H9 (cell line): ENCODE measurements around the gene AKT1. TPM values are rescaled to one million over a fixed set of nuclear protein-coding genes. Genes with fewer than 3 reads are reported as not detected.

Source experiments
- DNase-seq: peaks from one replicate; pipeline ENCODE4 v3.0.0-alpha.2; 2017
- H2AFZ ChIP-seq: one replicate; pipeline ENCODE4 v1.6.1; 2013; ENCODE audit warnings: mild to moderate bottlenecking, low read length, control low read depth, moderate library complexity
- H2AK5ac ChIP-seq: 2 replicates; pipeline ENCODE4 v1.6.1; 2013; ENCODE audit warnings: low read length, control low read depth, mixed read lengths; ENCODE audit not compliant: insufficient read length
- H2BK120ac ChIP-seq: one replicate; pipeline ENCODE4 v1.6.1; 2013; ENCODE audit warnings: low read depth, mild to moderate bottlenecking, low read length, control low read depth, inconsistent platforms; ENCODE audit not compliant: poor library complexity, severe bottlenecking
- H2BK12ac ChIP-seq: 2 replicates; pipeline ENCODE4 v1.6.1; 2013; ENCODE audit warnings: low read length, control low read depth, mixed read lengths, low read depth; ENCODE audit not compliant: insufficient read length
- H2BK15ac ChIP-seq: 2 replicates; pipeline ENCODE4 v1.6.1; 2013; ENCODE audit warnings: low read depth, low read length, control low read depth
- H2BK20ac ChIP-seq: one replicate; pipeline ENCODE4 v1.6.1; 2013; ENCODE audit warnings: low read depth, mild to moderate bottlenecking, low read length, control low read depth, inconsistent platforms; ENCODE audit not compliant: poor library complexity, severe bottlenecking
- H2BK5ac ChIP-seq: 2 replicates; pipeline ENCODE4 v1.6.1; 2013; ENCODE audit warnings: low read length, control low read depth, mixed read lengths; ENCODE audit not compliant: insufficient read length
- H3K14ac ChIP-seq: 2 replicates; pipeline ENCODE4 v1.6.1; 2013; ENCODE audit warnings: low read length, control low read depth; ENCODE audit not compliant: insufficient read depth
- H3K18ac ChIP-seq: 2 replicates; pipeline ENCODE4 v1.6.1; 2013; ENCODE audit warnings: low read depth, mild to moderate bottlenecking, mixed read lengths, low read length, control low read depth; ENCODE audit not compliant: insufficient read length
- H3K23ac ChIP-seq: 2 replicates; pipeline ENCODE4 v1.6.1; 2013; ENCODE audit warnings: low read length, control low read depth, mixed read lengths, low read depth; ENCODE audit not compliant: insufficient read length
- H3K23me2 ChIP-seq: 2 replicates; pipeline ENCODE4 v1.6.1; 2013; ENCODE audit warnings: low read depth, mild to moderate bottlenecking, mixed read lengths, low read length, control low read depth; ENCODE audit not compliant: insufficient read length, poor library complexity, severe bottlenecking
- H3K27ac ChIP-seq: 2 replicates; pipeline ENCODE4 v1.5.1; 2013; ENCODE audit warnings: low read length, control low read depth, mixed read lengths, low read depth; ENCODE audit not compliant: insufficient read length
- H3K27me3 ChIP-seq: 2 replicates; pipeline ENCODE4 v1.6.1; 2013; ENCODE audit warnings: low read length, control low read depth, inconsistent platforms; ENCODE audit not compliant: insufficient read depth
- H3K4ac ChIP-seq: 2 replicates; pipeline ENCODE4 v1.6.1; 2013; ENCODE audit warnings: low read depth, mild to moderate bottlenecking, control low read depth, inconsistent platforms, low read length, moderate library complexity
- H3K4me1 ChIP-seq: 2 replicates; pipeline ENCODE4 v1.6.1; 2013; ENCODE audit warnings: low read length, control low read depth, inconsistent platforms; ENCODE audit not compliant: insufficient read depth
- H3K4me2 ChIP-seq: 2 replicates; pipeline ENCODE4 v1.6.1; 2013; ENCODE audit warnings: low read length, control low read depth, mixed read lengths; ENCODE audit not compliant: insufficient read length, insufficient read depth
- H3K56ac ChIP-seq: 2 replicates; pipeline ENCODE4 v1.6.1; 2013; ENCODE audit warnings: low read depth, mild to moderate bottlenecking, mixed read lengths, low read length, control low read depth; ENCODE audit not compliant: insufficient read length
- H3K79me1 ChIP-seq: 2 replicates; pipeline ENCODE4 v1.6.1; 2013; ENCODE audit warnings: low read depth, mild to moderate bottlenecking, moderate library complexity, low read length, control low read depth, inconsistent platforms; ENCODE audit not compliant: insufficient read depth, poor library complexity, severe bottlenecking
- H3K79me2 ChIP-seq: 2 replicates; pipeline ENCODE4 v1.6.1; 2013; ENCODE audit warnings: low read length, control low read depth, inconsistent platforms; ENCODE audit not compliant: insufficient read depth
- H3K9ac ChIP-seq: 2 replicates; pipeline ENCODE4 v1.6.1; 2013; ENCODE audit warnings: low read length, control low read depth, mixed read lengths; ENCODE audit not compliant: insufficient read length; ENCODE audit errors: extremely low read depth
- H3K9me3 ChIP-seq: one replicate; pipeline ENCODE4 v1.6.1; 2013; ENCODE audit warnings: low read depth, low read length, inconsistent platforms; ENCODE audit not compliant: control insufficient read depth
- H3T11ph ChIP-seq: one replicate; pipeline ENCODE4 v1.6.1; 2013; ENCODE audit warnings: mild to moderate bottlenecking, low read length, control low read depth, inconsistent platforms
- H4K20me1 ChIP-seq: one replicate; pipeline ENCODE4 v1.6.1; 2013; ENCODE audit not compliant: control insufficient read depth, insufficient read length, insufficient read depth
- H4K5ac ChIP-seq: 2 replicates; pipeline ENCODE4 v1.6.1; 2013; ENCODE audit warnings: low read depth, mild to moderate bottlenecking, mixed read lengths, low read length, control low read depth; ENCODE audit not compliant: insufficient read length
- H4K8ac ChIP-seq: replicated peaks from 2 replicates; pipeline ENCODE4 v1.6.1; 2013; ENCODE audit warnings: low read length, control low read depth, mixed read lengths, low read depth; ENCODE audit not compliant: insufficient read length
- H4K91ac ChIP-seq: 2 replicates; pipeline ENCODE4 v1.6.1; 2013; ENCODE audit warnings: low read depth, mild to moderate bottlenecking, moderate library complexity, mixed read lengths, low read length, control low read depth; ENCODE audit not compliant: insufficient read length
- H3K27ac Mint-ChIP-seq, 3 experiments: 2 replicates in 2 of 3; 3 replicates in 1 of 3; pipeline ENCODE4 v1.8.0; 2020 to 2021; ENCODE audit warnings: mixed read lengths in 3 of 3, mild to moderate bottlenecking in 1 of 3, moderate library complexity in 1 of 3
- H3K27me3 Mint-ChIP-seq: 2 replicates; pipeline ENCODE4 v1.8.0; 2021; ENCODE audit warnings: low read depth, mild to moderate bottlenecking, moderate library complexity, mixed read lengths
- H3K36me3 Mint-ChIP-seq, 3 experiments: 2 replicates in 2 of 3; 3 replicates in 1 of 3; pipeline ENCODE4 v1.8.0; 2020 to 2021; ENCODE audit warnings: low read depth in 3 of 3, mixed read lengths in 3 of 3; ENCODE audit not compliant: insufficient read depth in 1 of 3
- H3K4me1 Mint-ChIP-seq, 2 experiments: 2 replicates each; pipeline ENCODE4 v1.8.0; 2020; ENCODE audit warnings: mixed read lengths in 2 of 2
- H3K4me3 Mint-ChIP-seq, 2 experiments: 2 replicates in 1 of 2; 3 replicates in 1 of 2; pipeline ENCODE4 v1.8.0; 2020 to 2021; ENCODE audit warnings: mild to moderate bottlenecking in 2 of 2, mixed read lengths in 2 of 2, moderate library complexity in 1 of 2
- H3K9me3 Mint-ChIP-seq, 2 experiments: 2 replicates in 1 of 2; 3 replicates in 1 of 2; pipeline ENCODE4 v1.8.0; 2020; ENCODE audit warnings: mild to moderate bottlenecking in 2 of 2, mixed read lengths in 2 of 2, moderate library complexity in 1 of 2
- CTCF ChIP-seq: fragments of 200-600 bp; sonication (generic); conservative IDR thresholded peaks from 3 replicates; pipeline ENCODE4 v1.8.0; 2021; ENCODE audit warnings: antibody characterized with exemption, mild to moderate bottlenecking
- WGBS: extraction: QIAGEN DNeasy Blood & Tissue Kit; methylation state at CpG from one replicate; pipeline ENCODE4 v1.1.7; 2013; ENCODE audit warnings: missing lambda C conversion rate, low lambda C conversion rate, mixed read lengths; ENCODE audit not compliant: insufficient read length; ENCODE audit errors: extremely low coverage; 5-methylcytosine and 5-hydroxymethylcytosine counted together
- total RNA-seq: library from RNA; stranded (reverse); gene quantifications from 2 replicates; pipeline ENCODE4 v1.2.1, GENCODE V29; 2021

The AKT1 gene
- total RNA-seq, 1 experiment from 2014 or later, result 101 TPM

- Histone ChIP-seq H2BK120ac (no peak overlapping the region), H3K27ac (no peak overlapping the region), H2AFZ (no peak overlapping the region), H3K79me1 (no peaks in the 10 kb centered on the region), H2AK5ac (no peak overlapping the region), H2BK15ac (no peak overlapping the region), H3K4me1 (peaks cover 6% of the 10 kb centered on the region; the same call in 1 of the 2 replicates), H3K9me3 (no peaks in the 10 kb centered on the region), H3K27me3 (peaks cover 23% of the 10 kb centered on the region; the same call in 1 of the 2 replicates), H4K5ac (no peak overlapping the region), H3K14ac (no peak overlapping the region), H2BK5ac (no peak overlapping the region), H3K18ac (no peak overlapping the region), H3K23me2 (peaks cover 13% of the 10 kb centered on the region), H3K79me2 (no peaks in the 10 kb centered on the region), H3K4ac (no peak overlapping the region), H3T11ph (no peak overlapping the region), H3K4me2 (peak overlapping the region; percentile 50), H3K9ac (no peak overlapping the region), H2BK12ac (no peak overlapping the region), H4K20me1 (no peaks in the 10 kb centered on the region), H3K23ac (no peak overlapping the region), H3K56ac (no peak overlapping the region), H2BK20ac (no peak overlapping the region), H4K8ac (no peak overlapping the region), H4K91ac (no peak overlapping the region)
- Mint-ChIP-seq H3K36me3 (peaks cover 0 to 4% (median 0%) of the 10 kb centered on the region in 3 experiments; a peak in 2 of 7 replicates), H3K4me1 (peaks cover 23 to 41% of the 10 kb centered on the region in 2 experiments), H3K9me3 (no peaks in the 10 kb centered on the region; a peak in 3 of 5 replicates), H3K27ac (peak overlapping the region in 2 of 3 experiments; percentile 65 to 75; a peak in 5 of 7 replicates), H3K4me3 (peak overlapping the region; percentile 74 to 82), H3K27me3 (peaks cover 72% of the 10 kb centered on the region)
- TF ChIP-seq CTCF, result peak; percentile 28; the same call in 1 of the 3 replicates
- WGBS, result no CpG with 5 or more reads among the region's 83 CpGs
- peak; percentile 77 for DNase-seq
Observed at GRCh38 chr14:104800015-104800770, 4.6 kb upstream of the AKT1 start.
